Measurements from ENCODE around the gene TRIM24. TPM values are rescaled to one million over a fixed set of nuclear protein-coding genes. Genes with fewer than 3 reads are reported as not detected.

TRIM24 gene
- total RNA-seq, 5 donors from 2014 or later (not counting 1 experiment from before 2014, with no cell fraction given) = 16.0 to 18.9 (median 17.1) TPM

DNA sequence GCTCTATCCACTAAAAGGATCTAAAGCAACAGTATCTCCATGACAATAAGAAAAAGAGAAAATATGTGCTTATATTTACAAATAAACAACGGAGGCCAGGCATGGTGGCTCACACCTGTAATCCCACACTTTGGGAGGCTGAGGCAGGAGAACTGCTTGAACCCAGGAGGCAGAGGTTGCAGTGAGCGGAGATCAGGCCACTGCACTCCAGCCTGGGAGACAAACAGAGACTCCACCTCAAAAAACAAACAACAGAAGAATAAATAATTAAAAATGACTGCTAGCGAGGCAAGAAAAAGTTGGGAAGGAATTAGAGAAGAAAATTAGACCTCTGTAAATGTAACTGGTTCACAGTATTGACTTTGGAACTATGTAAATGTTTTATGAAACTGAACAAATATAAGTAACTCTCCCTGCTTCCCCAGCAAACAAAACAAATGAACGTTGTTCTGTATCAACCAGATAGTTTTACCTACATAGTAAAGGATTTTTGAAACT lies 17.1 kb downstream of the TRIM24 start:
- Histone ChIP-seq H3K36me3 (ENCODE audit: control insufficient read depth in 2 of 2, extremely low read depth in 1 of 2, insufficient read depth in 1 of 2, low read length in 1 of 2) (no peaks in the 10 kb centered on the region), H3K27ac (ENCODE audit: low read length) (no peak overlapping the region), H3K27me3 (replicated peaks in 1 of 2; ENCODE audit: control insufficient read depth in 2 of 2, extremely low read depth in 1 of 2, insufficient read depth in 2 of 2, low read length in 1 of 2) (no peaks in the 10 kb centered on the region), H3K4me1 (ENCODE audit: control insufficient read depth in 1 of 2, extremely low read depth in 1 of 2, insufficient read depth in 2 of 2, low read length in 2 of 2) (peaks cover 6 to 13% of the 10 kb centered on the region in 2 experiments), H3K9me3 (no peaks in the 10 kb centered on the region), H3K4me3 (ENCODE audit: control insufficient read depth in 1 of 2, extremely low read depth in 1 of 2, low read length in 1 of 2) (no peak overlapping the region)
- H3K27ac Mint-ChIP-seq = no peak overlapping the region
- DNase-seq (no peak), ATAC-seq (replicated peaks in 1 of 4) (no peak)
- H3K36me3 Mint-ChIP-seq = peaks cover 4% of the 10 kb centered on the region
- H3K4me1 Mint-ChIP-seq = peaks cover 65 to 83% (median 68%) of the 10 kb centered on the region in 3 donors
- no peak overlapping the region for H3K4me3 Mint-ChIP-seq
- H3K9me3 Mint-ChIP-seq = no peaks in the 10 kb centered on the region
- ChIA-PET CTCF (no interaction called here), POLR2A (no interaction called here)
- no CpG with 5 or more reads among the region's 4 CpGs for WGBS (ENCODE audit: insufficient coverage)
- no peaks in the 10 kb centered on the region for H3K27me3 Mint-ChIP-seq

DNA sequence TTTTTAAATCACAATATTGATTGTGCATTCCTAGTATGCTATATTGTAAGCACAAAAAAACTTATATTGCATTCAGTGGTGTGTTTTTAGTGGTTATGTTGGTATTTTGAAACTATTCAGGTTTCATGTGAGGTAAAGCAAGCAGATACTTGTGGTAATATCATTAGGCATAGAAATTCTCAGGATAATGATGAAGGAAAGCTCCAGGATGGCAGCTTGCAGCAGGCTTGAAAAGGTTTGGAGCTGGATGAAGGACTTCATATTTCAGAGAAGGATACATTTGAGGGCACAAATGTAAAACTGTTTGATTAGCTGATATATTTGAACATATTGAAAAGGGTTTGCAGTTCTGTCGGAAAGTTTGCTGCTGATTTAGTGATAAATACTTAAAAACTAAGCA lies 17.5 kb downstream of the TRIM24 start:
- WGBS (ENCODE audit: insufficient coverage) = no CpG with 5 or more reads among the region's 1 CpG
- H3K36me3 Mint-ChIP-seq = peaks cover 6% of the 10 kb centered on the region
- no peak for ATAC-seq (replicated peaks in 1 of 4)
- no peaks in the 10 kb centered on the region for H3K27me3 Mint-ChIP-seq
- POLR2A ChIA-PET = no interaction called here
- H3K4me1 ChIP-seq (ENCODE audit: control insufficient read depth in 1 of 2, extremely low read depth in 1 of 2, insufficient read depth in 2 of 2, low read length in 2 of 2) = peaks cover 6 to 11% of the 10 kb centered on the region in 2 experiments
- H3K36me3 ChIP-seq (ENCODE audit: control insufficient read depth in 2 of 2, extremely low read depth in 1 of 2, insufficient read depth in 1 of 2, low read length in 1 of 2) = no peaks in the 10 kb centered on the region
- peaks cover 65 to 83% (median 69%) of the 10 kb centered on the region in 3 donors for H3K4me1 Mint-ChIP-seq
- CTCF ChIA-PET = no interaction called here
- H3K27me3 ChIP-seq (replicated peaks in 1 of 2; ENCODE audit: control insufficient read depth in 2 of 2, extremely low read depth in 1 of 2, insufficient read depth in 2 of 2, low read length in 1 of 2) = no peaks in the 10 kb centered on the region
- H3K4me3 ChIP-seq (ENCODE audit: control insufficient read depth in 1 of 2, extremely low read depth in 1 of 2, low read length in 1 of 2) = no peak overlapping the region
- H3K27ac Mint-ChIP-seq = no peak overlapping the region
- H3K9me3 Mint-ChIP-seq = no peaks in the 10 kb centered on the region
- H3K4me3 Mint-ChIP-seq = no peak overlapping the region
- H3K9me3 ChIP-seq = no peaks in the 10 kb centered on the region
- DNase-seq = no peak
- H3K27ac ChIP-seq (ENCODE audit: low read length) = no peak overlapping the region

DNA sequence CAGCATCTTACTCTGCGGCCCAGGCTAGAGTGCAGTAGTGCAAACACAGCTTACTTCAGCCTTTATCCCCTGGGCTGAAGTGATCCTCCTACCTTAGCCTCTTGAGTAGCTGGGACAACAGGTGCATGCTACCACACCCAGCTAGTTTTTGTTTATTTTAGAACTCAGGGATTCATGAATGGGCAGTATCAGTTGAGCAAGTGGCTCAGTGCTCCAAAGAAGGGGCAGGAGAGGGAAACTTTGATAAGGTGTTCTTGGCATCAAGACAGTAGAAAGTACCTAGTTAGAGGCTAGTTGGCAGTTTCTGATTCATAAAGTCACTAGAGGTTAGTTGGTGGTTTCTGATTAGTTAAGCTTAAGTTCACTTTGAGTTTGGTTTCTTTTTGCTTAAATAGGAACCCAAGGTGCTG lies 18.4 kb downstream of the TRIM24 start:
- H3K27ac Mint-ChIP-seq = no peak overlapping the region
- ChIA-PET POLR2A (interaction anchor here in 1 of 2 donors (0.5 kb wide), 1 partner anchor 418 kb away, joined by 5 read pairs; no protein-coding TSS in a partner anchor), CTCF (no interaction called here)

DNA sequence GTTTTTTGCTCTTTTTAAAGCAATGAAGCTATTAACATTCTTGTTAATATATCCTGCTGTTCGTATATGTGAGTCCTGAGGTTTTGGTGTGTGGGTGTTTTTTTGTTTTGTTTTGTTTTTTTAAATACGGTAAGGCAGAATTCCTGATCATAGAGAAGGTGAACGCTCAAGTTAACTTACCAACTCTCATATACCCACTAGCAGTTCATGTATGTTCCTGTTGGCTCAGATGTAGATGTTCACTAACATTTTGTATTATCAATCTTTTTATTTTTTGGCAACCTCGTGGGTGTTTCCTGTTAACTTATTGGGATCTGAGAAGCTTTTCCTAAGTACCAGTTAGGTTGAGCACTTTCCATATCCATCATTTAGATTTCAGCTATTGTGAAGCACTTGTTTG lies 20.5 kb downstream of the TRIM24 start:
- H3K36me3 ChIP-seq (ENCODE audit: control insufficient read depth in 2 of 2, extremely low read depth in 1 of 2, insufficient read depth in 1 of 2, low read length in 1 of 2) = no peaks in the 10 kb centered on the region
- H3K9me3 ChIP-seq = no peaks in the 10 kb centered on the region
- peaks cover 6 to 9% of the 10 kb centered on the region in 2 experiments for H3K4me1 ChIP-seq (ENCODE audit: control insufficient read depth in 1 of 2, extremely low read depth in 1 of 2, insufficient read depth in 2 of 2, low read length in 2 of 2)
- H3K27me3 Mint-ChIP-seq = no peaks in the 10 kb centered on the region
- ATAC-seq (replicated peaks in 1 of 4) = no peak
- peak overlapping the region in 1 of 3 donors; percentile 15 for H3K4me3 Mint-ChIP-seq
- H3K4me3 ChIP-seq (ENCODE audit: control insufficient read depth in 1 of 2, extremely low read depth in 1 of 2, low read length in 1 of 2) = no peak overlapping the region
- H3K4me1 Mint-ChIP-seq = peaks cover 60 to 73% (median 69%) of the 10 kb centered on the region in 3 donors
- H3K36me3 Mint-ChIP-seq = peaks cover 13% of the 10 kb centered on the region
- peak overlapping the region in 1 of 2 donors; percentile 11 for H3K27ac Mint-ChIP-seq
- no peak overlapping the region for H3K27ac ChIP-seq (ENCODE audit: low read length)
- ChIA-PET POLR2A (interaction anchor here in 1 of 2 donors (0.6 kb wide), 1 partner anchor 700 kb away, joined by 4 read pairs; no protein-coding TSS in a partner anchor), CTCF (interaction anchor here (0.6 to 1.2 kb wide), 4 partner anchors 14 to 258 kb away, joined by 3 to 6 read pairs (median 4); no protein-coding TSS in a partner anchor)
- no peaks in the 10 kb centered on the region for H3K9me3 Mint-ChIP-seq
- DNase-seq = no peak
- H3K27me3 ChIP-seq (replicated peaks in 1 of 2; ENCODE audit: control insufficient read depth in 2 of 2, extremely low read depth in 1 of 2, insufficient read depth in 2 of 2, low read length in 1 of 2) = no peaks in the 10 kb centered on the region
- WGBS (ENCODE audit: insufficient coverage) = no CpG with 5 or more reads among the region's 4 CpGs

More for the DNA sequence above, 18.4 kb downstream of the TRIM24 start:
- H3K27me3 ChIP-seq (replicated peaks in 1 of 2; ENCODE audit: control insufficient read depth in 2 of 2, extremely low read depth in 1 of 2, insufficient read depth in 2 of 2, low read length in 1 of 2) = no peaks in the 10 kb centered on the region
- no peaks in the 10 kb centered on the region for H3K36me3 ChIP-seq (ENCODE audit: control insufficient read depth in 2 of 2, extremely low read depth in 1 of 2, insufficient read depth in 1 of 2, low read length in 1 of 2)
- ATAC-seq (replicated peaks in 1 of 4) = no peak
- no peak for DNase-seq
- peaks cover 6 to 11% of the 10 kb centered on the region in 2 experiments for H3K4me1 ChIP-seq (ENCODE audit: control insufficient read depth in 1 of 2, extremely low read depth in 1 of 2, insufficient read depth in 2 of 2, low read length in 2 of 2)
- H3K27me3 Mint-ChIP-seq = no peaks in the 10 kb centered on the region
- no peaks in the 10 kb centered on the region for H3K9me3 Mint-ChIP-seq
- H3K4me3 ChIP-seq (ENCODE audit: control insufficient read depth in 1 of 2, extremely low read depth in 1 of 2, low read length in 1 of 2) = no peak overlapping the region
- H3K36me3 Mint-ChIP-seq = peaks cover 10% of the 10 kb centered on the region
- no peaks in the 10 kb centered on the region for H3K9me3 ChIP-seq
- peaks cover 67 to 86% (median 74%) of the 10 kb centered on the region in 3 donors for H3K4me1 Mint-ChIP-seq
- no peak overlapping the region for H3K27ac ChIP-seq (ENCODE audit: low read length)
- WGBS (ENCODE audit: insufficient coverage) = 100% methylated on average over 1 of the region's 1 CpG
- no peak overlapping the region for H3K4me3 Mint-ChIP-seq

DNA sequence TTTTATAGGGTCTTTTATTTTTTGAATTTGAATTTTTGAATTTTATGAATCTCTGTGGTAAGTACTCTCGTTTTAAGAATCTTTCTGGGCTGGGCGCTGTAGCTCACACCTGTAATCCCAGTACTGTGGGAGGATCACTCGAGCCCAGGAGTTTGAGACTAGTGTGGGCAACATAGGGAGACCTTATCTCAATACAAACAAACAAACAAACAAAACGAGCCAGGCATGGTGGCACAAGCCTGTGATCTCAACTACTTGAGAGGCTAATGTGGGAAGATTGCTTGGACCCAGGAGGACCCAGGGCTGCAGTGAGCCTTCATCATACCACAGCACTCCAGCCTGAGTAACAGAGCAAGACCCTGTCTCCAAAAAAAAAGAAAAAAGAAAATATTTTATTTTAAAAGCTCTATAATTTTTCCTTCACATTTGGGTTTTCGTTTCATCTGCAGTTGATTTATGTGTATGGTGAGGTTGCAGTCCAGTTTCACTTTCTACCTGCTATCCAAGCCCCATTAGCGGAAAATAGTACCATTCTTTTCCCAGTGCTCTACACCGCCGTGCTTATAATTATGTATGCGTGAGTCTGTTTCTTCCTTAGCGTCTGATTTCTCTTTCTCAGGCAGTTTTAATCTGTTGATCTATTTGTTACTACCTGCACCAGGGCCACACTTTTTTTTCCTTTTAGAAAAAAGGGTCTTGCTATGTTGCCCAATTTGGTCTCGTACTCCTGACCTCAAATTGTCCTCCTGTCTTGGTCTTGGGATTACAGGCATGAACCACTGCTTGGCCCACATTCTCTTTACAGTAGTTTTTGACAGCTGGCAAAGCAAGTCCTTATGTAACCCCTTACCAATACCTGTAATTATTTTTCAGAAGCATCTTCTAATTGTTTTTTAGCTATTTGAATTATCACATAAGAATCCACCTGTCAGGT lies 21.7 kb downstream of the TRIM24 start:
- H3K4me1 ChIP-seq (ENCODE audit: control insufficient read depth in 1 of 2, extremely low read depth in 1 of 2, insufficient read depth in 2 of 2, low read length in 2 of 2) = peaks cover 6 to 9% of the 10 kb centered on the region in 2 experiments
- H3K4me3 ChIP-seq (ENCODE audit: control insufficient read depth in 1 of 2, extremely low read depth in 1 of 2, low read length in 1 of 2) = no peak overlapping the region
- Mint-ChIP-seq H3K4me3 (peak overlapping the region; percentile 37 to 65 (median 48)), H3K36me3 (peaks cover 17% of the 10 kb centered on the region), H3K27me3 (no peaks in the 10 kb centered on the region), H3K9me3 (no peaks in the 10 kb centered on the region), H3K27ac (peak overlapping the region in 1 of 2 donors; percentile 42), H3K4me1 (peaks cover 59 to 70% (median 62%) of the 10 kb centered on the region in 3 donors)
- H3K27ac ChIP-seq (ENCODE audit: low read length) = no peak overlapping the region
- no peak for ATAC-seq (replicated peaks in 1 of 4)
- DNase-seq = no peak
- CTCF ChIA-PET = interaction anchor here in 1 of 2 donors (0.6 kb wide), 1 partner anchor 1120 kb away, joined by 5 read pairs; no protein-coding TSS in a partner anchor
- 67% methylated on average over 3 of the region's 11 CpGs for WGBS (ENCODE audit: insufficient coverage)
- POLR2A ChIA-PET = interaction anchor here in 1 of 2 donors (0.6 kb wide), 1 partner anchor 128 kb away, joined by 3 read pairs; no protein-coding TSS in a partner anchor
- no peaks in the 10 kb centered on the region for H3K9me3 ChIP-seq
- no peaks in the 10 kb centered on the region for H3K36me3 ChIP-seq (ENCODE audit: control insufficient read depth in 2 of 2, extremely low read depth in 1 of 2, insufficient read depth in 1 of 2, low read length in 1 of 2)
- no peaks in the 10 kb centered on the region for H3K27me3 ChIP-seq (replicated peaks in 1 of 2; ENCODE audit: control insufficient read depth in 2 of 2, extremely low read depth in 1 of 2, insufficient read depth in 2 of 2, low read length in 1 of 2)

DNA sequence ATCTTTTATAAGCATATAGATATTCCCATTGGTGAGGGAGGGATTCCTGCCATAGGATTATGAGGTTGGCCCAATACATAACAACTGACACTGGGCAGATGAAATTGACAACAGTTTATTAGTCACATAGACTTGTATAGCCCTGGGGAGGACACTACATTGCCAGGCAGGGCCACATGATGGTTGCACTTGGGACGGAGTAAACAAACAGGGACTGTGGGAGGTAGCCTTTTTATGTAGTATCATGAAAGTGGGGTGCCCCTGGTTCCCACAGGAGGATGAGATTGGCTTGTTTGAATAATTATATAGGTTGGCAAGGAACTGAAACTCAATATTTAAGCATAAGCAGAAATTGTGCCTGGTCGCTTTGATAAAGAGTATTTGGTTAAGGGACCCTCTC lies 23.5 kb downstream of the TRIM24 start:
- no peak overlapping the region for H3K27ac Mint-ChIP-seq
- Histone ChIP-seq H3K9me3 (no peaks in the 10 kb centered on the region), H3K4me1 (ENCODE audit: control insufficient read depth in 1 of 2, extremely low read depth in 1 of 2, insufficient read depth in 2 of 2, low read length in 2 of 2) (peaks cover 2 to 4% of the 10 kb centered on the region in 2 experiments), H3K27me3 (replicated peaks in 1 of 2; ENCODE audit: control insufficient read depth in 2 of 2, extremely low read depth in 1 of 2, insufficient read depth in 2 of 2, low read length in 1 of 2) (no peaks in the 10 kb centered on the region), H3K4me3 (ENCODE audit: control insufficient read depth in 1 of 2, extremely low read depth in 1 of 2, low read length in 1 of 2) (no peak overlapping the region), H3K36me3 (ENCODE audit: control insufficient read depth in 2 of 2, extremely low read depth in 1 of 2, insufficient read depth in 1 of 2, low read length in 1 of 2) (no peaks in the 10 kb centered on the region), H3K27ac (ENCODE audit: low read length) (no peak overlapping the region)
- ChIA-PET POLR2A (no interaction called here), CTCF (interaction anchor here in 1 of 2 donors (0.7 kb wide), 1 partner anchor 50 kb away, joined by 3 read pairs; no protein-coding TSS in a partner anchor)
- peaks cover 62 to 76% (median 63%) of the 10 kb centered on the region in 3 donors for H3K4me1 Mint-ChIP-seq
- H3K4me3 Mint-ChIP-seq = no peak overlapping the region
- peaks cover 0 to 4% (median 0%) of the 10 kb centered on the region in 3 donors for H3K9me3 Mint-ChIP-seq
- WGBS (ENCODE audit: insufficient coverage) = 90% methylated on average over 1 of the region's 2 CpGs
- ATAC-seq (replicated peaks in 1 of 4) (no peak), DNase-seq (no peak)
- H3K36me3 Mint-ChIP-seq = peaks cover 21% of the 10 kb centered on the region
- no peaks in the 10 kb centered on the region for H3K27me3 Mint-ChIP-seq
